HG03521 (cell line): ENCODE data around the gene ST8SIA4.

Experiments used
- ATAC-seq: cut with Tn5 transposase; IDR thresholded peaks from one replicate; pipeline ENCODE4 v1.9.1; 2021; ENCODE audit warnings: mild to moderate bottlenecking, moderate library complexity; ENCODE audit not compliant: unreplicated experiment

Gene ST8SIA4

GRCh38 chr5:100903039-100903887, at the start of gene ST8SIA4:
Gene ST8SIA4 (minus strand): TSS chr5:100903282. CDS start chr5:100902955, 327 bp downstream.
- ATAC-seq = peak; percentile 71

- ATAC-seq = no peak
Observed at GRCh38 chr5:100950985-100951384, 47.9 kb upstream of the ST8SIA4 start.

GRCh38 chr5:100913298-100913697, 10.2 kb upstream of the ST8SIA4 start:
- ATAC-seq = no peak

GRCh38 chr5:100909034-100909433, 6.0 kb upstream of the ST8SIA4 start:
- ATAC-seq = no peak

GRCh38 chr5:100905259-100905914, 2.3 kb upstream of the ST8SIA4 start:
- ATAC-seq = no peak

GRCh38 chr5:100904259-100904861, 1.3 kb upstream of the ST8SIA4 start:
- ATAC-seq = peak; percentile 17

GRCh38 chr5:100902440-100903038, 543 bp downstream of the ST8SIA4 start:
- no peak for ATAC-seq

- ATAC-seq = no peak
Observed at GRCh38 chr5:100901821-100902341, 1.2 kb downstream of the ST8SIA4 start.

GRCh38 chr5:100900796-100901781, 2.0 kb downstream of the ST8SIA4 start:
- peak; percentile 32 for ATAC-seq

GRCh38 chr5:100900142-100900795, 2.8 kb downstream of the ST8SIA4 start:
- peak; percentile 5 for ATAC-seq

GRCh38 chr5:100899675-100900074, 3.4 kb downstream of the ST8SIA4 start:
- ATAC-seq = no peak

GRCh38 chr5:100898504-100899346, 4.4 kb downstream of the ST8SIA4 start:
- no peak for ATAC-seq

- no peak for ATAC-seq
Observed at GRCh38 chr5:100896054-100896453, 7.0 kb downstream of the ST8SIA4 start.

GRCh38 chr5:100890461-100891008, 12.5 kb downstream of the ST8SIA4 start:
- peak; percentile 63 for ATAC-seq

GRCh38 chr5:100889896-100890295, 13.2 kb downstream of the ST8SIA4 start:
- ATAC-seq = no peak

- ATAC-seq = peak; percentile 56
Observed at GRCh38 chr5:100889165-100889743, 13.8 kb downstream of the ST8SIA4 start.

- ATAC-seq = no peak
Observed at GRCh38 chr5:100877274-100877673, 25.8 kb downstream of the ST8SIA4 start.
